ENCODE results near the gene HIGD2A. TPM values are rescaled to one million over a fixed set of nuclear protein-coding genes. Genes with fewer than 3 reads are reported as not detected.

HIGD2A gene
- total and polyA plus RNA-seq, 9 of the 15 experiments (the other 6 are each of a cell fraction or from before 2014, with no cell fraction given): 94.7 to 264 (median 163) TPM

- Histone ChIP-seq H3K27me3 (ENCODE audit: control insufficient read depth in 2 of 2, insufficient read depth in 2 of 2, low read length in 2 of 2) (no peaks in the 10 kb centered on the region), H3K9me1 (ENCODE audit: control insufficient read depth, insufficient read depth, low read length) (peaks cover 4% of the 10 kb centered on the region), H3K9me3 (replicated peaks; ENCODE audit: control insufficient read depth, insufficient read depth, low read depth, low read length) (peaks cover 4% of the 10 kb centered on the region), H4K20me1 (replicated peaks; ENCODE audit: control insufficient read depth, insufficient read depth, low read length) (peaks cover 3% of the 10 kb centered on the region; the same call in 1 of the 2 replicates), H3K79me2 (ENCODE audit: control insufficient read depth, insufficient read depth, low read length) (peaks cover 21% of the 10 kb centered on the region), H3K36me3 (ENCODE audit: control insufficient read depth, insufficient read depth, low read length) (0 out of 3 replicates have a peak, but pooled peaks cover 4% of the 10 kb centered on the region), H3K9ac (ENCODE audit: insufficient read depth in 1 of 2, low read depth in 2 of 2, low read length in 2 of 2) (peak overlapping the region; percentile 15 to 49; a peak in 2 of 4 replicates), H3K27ac (ENCODE audit: extremely low read depth, low read depth, low read length) (no peak overlapping the region), H3K4me2 (ENCODE audit: insufficient read depth, low read length) (peak overlapping the region; percentile 66), H3K4me1 (replicated peaks in 1 of 2; ENCODE audit: control insufficient read depth in 2 of 2, insufficient read depth in 2 of 2, low read length in 2 of 2) (peaks cover 12 to 17% of the 10 kb centered on the region in 2 experiments; a peak in 4 of 5 replicates), H2AFZ (ENCODE audit: low read depth, low read length) (peak overlapping the region; percentile 93), H3K4me3 (no peak overlapping the region)
- ATAC-seq: no peak
- intact Hi-C loops (cut with micrococcal nuclease): loop anchor here (1.0 to 10.0 kb wide), 5 partner anchors 31 to 200 kb away; partner anchors contain the start of gene FAF2
- in situ Hi-C loops (cut with MboI): no loop called here
- DNase-seq (ENCODE audit: extremely low read depth in 1 of 4, low spot score in 3 of 4): no peak
- WGBS (ENCODE audit: insufficient coverage, low coverage, missing lambda C conversion rate): 46% methylated on average over 10 of the region's 11 CpGs
- CTCF ChIA-PET (ENCODE audit: low intra/inter-chr PET ratio): interaction anchor here (0.6 to 1.7 kb wide), 7 partner anchors 126 to 194 kb away, joined by 3 to 11 read pairs (median 4); partner anchors contain the start of gene GPRIN1
- POLR2A ChIA-PET: interaction anchor here (0.6 to 1.7 kb wide), 3 partner anchors 10 to 364 kb away, joined by 3 to 6 read pairs (median 3); no protein-coding TSS in a partner anchor
- no peak for FAIRE-seq
- peak; percentile 41; the same call in 1 of the 2 replicates for TF ChIP-seq USF1 (CRISPR knock-in tag; IDR thresholded peaks at IDR 0.05)
- TF ChIP-seq DLX4 (CRISPR knock-in tag; IDR thresholded peaks at IDR 0.05): no peak
- TF ChIP-seq HOXB6 (CRISPR knock-in tag; IDR thresholded peaks at IDR 0.05; ENCODE audit: borderline replicate concordance): no peak
- no peak for TF ChIP-seq NFIC (IDR thresholded peaks at IDR 0.05)
- BruUV-seq (replicated peaks): no TSS peak
These were observed 28.4 kb downstream of the HIGD2A start for GRCh38 chr5:176416965-176417364.
